ENCODE data around the gene CFAP119. TPM values are rescaled to one million over a fixed set of nuclear protein-coding genes. Genes with fewer than 3 reads are reported as not detected.

CFAP119 gene
- polyA plus RNA-seq, 1 donor from 2014 or later, result 17.0 TPM

DNA sequence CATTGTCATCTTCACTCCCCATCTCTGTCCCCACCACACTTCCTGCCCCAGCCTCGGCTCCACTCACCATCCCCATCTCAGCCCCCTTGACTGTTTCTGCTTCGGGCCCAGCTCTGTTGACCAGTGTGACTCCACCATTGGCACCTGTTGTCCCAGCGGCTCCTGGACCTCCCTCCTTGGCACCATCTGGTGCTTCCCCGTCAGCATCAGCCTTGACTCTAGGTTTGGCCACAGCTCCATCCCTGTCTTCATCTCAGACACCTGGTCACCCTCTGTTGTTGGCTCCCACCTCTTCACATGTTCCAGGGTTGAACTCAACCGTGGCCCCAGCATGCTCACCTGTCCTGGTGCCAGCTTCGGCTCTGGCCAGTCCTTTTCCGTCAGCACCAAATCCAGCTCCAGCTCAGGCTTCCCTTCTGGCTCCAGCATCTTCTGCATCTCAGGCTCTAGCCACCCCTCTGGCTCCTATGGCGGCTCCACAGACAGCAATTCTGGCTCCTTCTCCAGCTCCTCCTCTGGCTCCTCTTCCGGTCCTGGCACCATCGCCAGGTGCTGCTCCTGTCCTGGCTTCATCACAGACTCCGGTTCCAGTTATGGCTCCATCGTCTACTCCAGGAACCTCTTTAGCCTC lies 38.0 kb downstream of the CFAP119 start:
- Histone ChIP-seq H3F3A (ENCODE audit: insufficient read depth, low read length, poor library complexity, severe bottlenecking) (no peaks in the 10 kb centered on the region), H3K4me3 (ENCODE audit: low read length) (no peak overlapping the region), H3K9ac (ENCODE audit: low read length) (no peak overlapping the region), H2AFZ (ENCODE audit: low read depth, low read length) (no peak overlapping the region), H3K4me2 (ENCODE audit: low read length) (no peak overlapping the region), H3K9me3 (ENCODE audit: low read length) (no peaks in the 10 kb centered on the region), H3K27ac (ENCODE audit: low read length) (no peak overlapping the region), H3K36me3 (ENCODE audit: insufficient read depth, low read length) (no peaks in the 10 kb centered on the region), H3K79me2 (replicated peaks; ENCODE audit: insufficient read depth, low read length) (no peaks in the 10 kb centered on the region), H4K20me1 (ENCODE audit: insufficient read depth) (no peaks in the 10 kb centered on the region), H3K9me2 (ENCODE audit: insufficient read depth, low read length) (no peaks in the 10 kb centered on the region), H3K27me3 (ENCODE audit: insufficient read depth, low read depth, low read length) (no peaks in the 10 kb centered on the region)
- TF ChIP-seq EZH2 (IDR thresholded peaks at IDR 0.05; ENCODE audit: borderline replicate concordance, insufficient read depth, low read length, poor library complexity, severe bottlenecking) (no peak), RAD21 (conservative IDR thresholded peaks at IDR 0.05) (no peak), TAF1 (IDR thresholded peaks at IDR 0.05; ENCODE audit: low read depth) (no peak)
- TF ChIP-seq, protein P1, sequence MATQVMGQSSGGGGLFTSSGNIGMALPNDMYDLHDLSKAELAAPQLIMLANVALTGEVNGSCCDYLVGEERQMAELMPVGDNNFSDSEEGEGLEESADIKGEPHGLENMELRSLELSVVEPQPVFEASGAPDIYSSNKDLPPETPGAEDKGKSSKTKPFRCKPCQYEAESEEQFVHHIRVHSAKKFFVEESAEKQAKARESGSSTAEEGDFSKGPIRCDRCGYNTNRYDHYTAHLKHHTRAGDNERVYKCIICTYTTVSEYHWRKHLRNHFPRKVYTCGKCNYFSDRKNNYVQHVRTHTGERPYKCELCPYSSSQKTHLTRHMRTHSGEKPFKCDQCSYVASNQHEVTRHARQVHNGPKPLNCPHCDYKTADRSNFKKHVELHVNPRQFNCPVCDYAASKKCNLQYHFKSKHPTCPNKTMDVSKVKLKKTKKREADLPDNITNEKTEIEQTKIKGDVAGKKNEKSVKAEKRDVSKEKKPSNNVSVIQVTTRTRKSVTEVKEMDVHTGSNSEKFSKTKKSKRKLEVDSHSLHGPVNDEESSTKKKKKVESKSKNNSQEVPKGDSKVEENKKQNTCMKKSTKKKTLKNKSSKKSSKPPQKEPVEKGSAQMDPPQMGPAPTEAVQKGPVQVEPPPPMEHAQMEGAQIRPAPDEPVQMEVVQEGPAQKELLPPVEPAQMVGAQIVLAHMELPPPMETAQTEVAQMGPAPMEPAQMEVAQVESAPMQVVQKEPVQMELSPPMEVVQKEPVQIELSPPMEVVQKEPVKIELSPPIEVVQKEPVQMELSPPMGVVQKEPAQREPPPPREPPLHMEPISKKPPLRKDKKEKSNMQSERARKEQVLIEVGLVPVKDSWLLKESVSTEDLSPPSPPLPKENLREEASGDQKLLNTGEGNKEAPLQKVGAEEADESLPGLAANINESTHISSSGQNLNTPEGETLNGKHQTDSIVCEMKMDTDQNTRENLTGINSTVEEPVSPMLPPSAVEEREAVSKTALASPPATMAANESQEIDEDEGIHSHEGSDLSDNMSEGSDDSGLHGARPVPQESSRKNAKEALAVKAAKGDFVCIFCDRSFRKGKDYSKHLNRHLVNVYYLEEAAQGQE (IDR thresholded peaks at IDR 0.05; ENCODE audit: borderline replicate concordance), result no peak

DNA sequence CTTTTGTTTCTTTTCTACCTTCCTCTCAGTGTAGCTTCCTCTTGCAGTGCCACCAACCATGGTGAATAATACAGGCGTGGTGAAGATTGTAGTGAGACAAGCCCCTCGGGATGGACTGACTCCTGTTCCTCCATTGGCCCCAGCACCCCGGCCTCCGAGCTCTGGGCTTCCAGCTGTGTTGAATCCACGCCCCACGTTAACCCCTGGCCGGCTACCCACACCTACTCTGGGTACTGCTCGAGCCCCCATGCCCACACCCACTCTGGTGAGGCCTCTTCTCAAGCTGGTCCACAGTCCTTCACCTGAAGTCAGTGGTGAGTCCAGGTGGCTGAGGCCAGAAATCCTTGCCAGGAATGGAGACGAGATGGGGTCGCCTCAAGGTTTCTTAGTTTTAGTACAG lies 38.9 kb downstream of the CFAP119 start:
- Histone ChIP-seq H3K36me3 (ENCODE audit: insufficient read depth, low read length) (no peaks in the 10 kb centered on the region), H3K79me2 (replicated peaks; ENCODE audit: insufficient read depth, low read length) (no peaks in the 10 kb centered on the region), H3K4me2 (ENCODE audit: low read length) (no peak overlapping the region), H3K9me2 (ENCODE audit: insufficient read depth, low read length) (no peaks in the 10 kb centered on the region), H3K9me3 (ENCODE audit: low read length) (no peaks in the 10 kb centered on the region), H3K9ac (ENCODE audit: low read length) (no peak overlapping the region), H2AFZ (ENCODE audit: low read depth, low read length) (no peak overlapping the region), H3K27me3 (ENCODE audit: insufficient read depth, low read depth, low read length) (no peaks in the 10 kb centered on the region), H3K27ac (ENCODE audit: low read length) (no peak overlapping the region), H3F3A (ENCODE audit: insufficient read depth, low read length, poor library complexity, severe bottlenecking) (no peaks in the 10 kb centered on the region), H3K4me3 (ENCODE audit: low read length) (no peak overlapping the region), H4K20me1 (ENCODE audit: insufficient read depth) (no peaks in the 10 kb centered on the region)
- no peak for TF ChIP-seq EZH2 (IDR thresholded peaks at IDR 0.05; ENCODE audit: borderline replicate concordance, insufficient read depth, low read length, poor library complexity, severe bottlenecking)
- TF ChIP-seq, protein P1 (IDR thresholded peaks at IDR 0.05; ENCODE audit: borderline replicate concordance), result no peak
- no peak for TF ChIP-seq MXI1 (conservative IDR thresholded peaks at IDR 0.05; ENCODE audit: poor library complexity, severe bottlenecking)
- no peak for TF ChIP-seq RAD21 (conservative IDR thresholded peaks at IDR 0.05)
- no peak for TF ChIP-seq POLR2AphosphoS5 (IDR thresholded peaks at IDR 0.05)
- no peak for TF ChIP-seq SMC3 (conservative IDR thresholded peaks at IDR 0.05; ENCODE audit: poor library complexity)
- TF ChIP-seq TAF1 (IDR thresholded peaks at IDR 0.05; ENCODE audit: low read depth), result no peak
- TF ChIP-seq EP300 (conservative IDR thresholded peaks at IDR 0.05; ENCODE audit: poor library complexity, severe bottlenecking), result no peak
- TF ChIP-seq, protein P2, sequence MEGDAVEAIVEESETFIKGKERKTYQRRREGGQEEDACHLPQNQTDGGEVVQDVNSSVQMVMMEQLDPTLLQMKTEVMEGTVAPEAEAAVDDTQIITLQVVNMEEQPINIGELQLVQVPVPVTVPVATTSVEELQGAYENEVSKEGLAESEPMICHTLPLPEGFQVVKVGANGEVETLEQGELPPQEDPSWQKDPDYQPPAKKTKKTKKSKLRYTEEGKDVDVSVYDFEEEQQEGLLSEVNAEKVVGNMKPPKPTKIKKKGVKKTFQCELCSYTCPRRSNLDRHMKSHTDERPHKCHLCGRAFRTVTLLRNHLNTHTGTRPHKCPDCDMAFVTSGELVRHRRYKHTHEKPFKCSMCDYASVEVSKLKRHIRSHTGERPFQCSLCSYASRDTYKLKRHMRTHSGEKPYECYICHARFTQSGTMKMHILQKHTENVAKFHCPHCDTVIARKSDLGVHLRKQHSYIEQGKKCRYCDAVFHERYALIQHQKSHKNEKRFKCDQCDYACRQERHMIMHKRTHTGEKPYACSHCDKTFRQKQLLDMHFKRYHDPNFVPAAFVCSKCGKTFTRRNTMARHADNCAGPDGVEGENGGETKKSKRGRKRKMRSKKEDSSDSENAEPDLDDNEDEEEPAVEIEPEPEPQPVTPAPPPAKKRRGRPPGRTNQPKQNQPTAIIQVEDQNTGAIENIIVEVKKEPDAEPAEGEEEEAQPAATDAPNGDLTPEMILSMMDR (IDR thresholded peaks at IDR 0.05; ENCODE audit: poor library complexity, severe bottlenecking), result no peak

All from neural cell (in vitro differentiated cells).